Loucy (cell line): ENCODE data around the gene DCHS2.

Experiments
- CTCF ChIP-seq: fragments of 200-600 bp; sonication (generic); conservative IDR thresholded peaks from 2 replicates; pipeline ENCODE4 v1.5.1; 2014; ENCODE audit warnings: mild to moderate bottlenecking, antibody characterized with exemption, low read length
- EZH2phosphoT487 ChIP-seq: fragments of 200-600 bp; IDR thresholded peaks from 2 replicates; pipeline ENCODE4 v1.6.1; 2018; ENCODE audit warnings: antibody characterized with exemption, mild to moderate bottlenecking, moderate library complexity, borderline replicate concordance

DNA sequence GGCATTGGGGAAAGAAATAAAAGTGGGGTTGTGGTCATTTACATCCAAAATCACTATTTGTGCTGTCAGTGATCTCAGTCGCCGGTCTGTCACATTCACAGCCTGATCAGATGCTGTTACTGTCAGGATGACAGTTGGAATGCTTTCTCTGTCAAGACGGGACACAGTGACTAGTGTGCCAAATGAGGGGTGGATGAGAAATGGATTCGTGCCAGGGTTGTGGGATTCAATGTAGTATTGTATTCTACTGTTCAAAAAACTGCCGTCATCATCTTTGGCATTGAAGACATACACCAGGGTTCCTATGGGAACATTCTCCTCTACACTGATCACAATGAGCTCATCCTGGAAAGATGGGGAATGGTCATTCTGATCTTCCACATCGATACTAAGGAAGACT, 171.1 kb downstream of the DCHS2 start:
- no peak for TF ChIP-seq CTCF
- no peak for TF ChIP-seq EZH2phosphoT487
